CD4-positive, alpha-beta T cell treated with Interleukin-2 at 100 ng/mL for 4 hours (primary cell): ENCODE results near the gene MAMDC4.
"Not testable (repeated sequence)": the region's sequence is repeated elsewhere in the genome, so short reads cannot be mapped to it uniquely, and the experiment has no call there.

Source experiments
- DNase-seq: peaks from one replicate; pipeline ENCODE4 v3.0.0-alpha.2; 2020; ENCODE audit warnings: low spot score

Gene MAMDC4

DNA sequence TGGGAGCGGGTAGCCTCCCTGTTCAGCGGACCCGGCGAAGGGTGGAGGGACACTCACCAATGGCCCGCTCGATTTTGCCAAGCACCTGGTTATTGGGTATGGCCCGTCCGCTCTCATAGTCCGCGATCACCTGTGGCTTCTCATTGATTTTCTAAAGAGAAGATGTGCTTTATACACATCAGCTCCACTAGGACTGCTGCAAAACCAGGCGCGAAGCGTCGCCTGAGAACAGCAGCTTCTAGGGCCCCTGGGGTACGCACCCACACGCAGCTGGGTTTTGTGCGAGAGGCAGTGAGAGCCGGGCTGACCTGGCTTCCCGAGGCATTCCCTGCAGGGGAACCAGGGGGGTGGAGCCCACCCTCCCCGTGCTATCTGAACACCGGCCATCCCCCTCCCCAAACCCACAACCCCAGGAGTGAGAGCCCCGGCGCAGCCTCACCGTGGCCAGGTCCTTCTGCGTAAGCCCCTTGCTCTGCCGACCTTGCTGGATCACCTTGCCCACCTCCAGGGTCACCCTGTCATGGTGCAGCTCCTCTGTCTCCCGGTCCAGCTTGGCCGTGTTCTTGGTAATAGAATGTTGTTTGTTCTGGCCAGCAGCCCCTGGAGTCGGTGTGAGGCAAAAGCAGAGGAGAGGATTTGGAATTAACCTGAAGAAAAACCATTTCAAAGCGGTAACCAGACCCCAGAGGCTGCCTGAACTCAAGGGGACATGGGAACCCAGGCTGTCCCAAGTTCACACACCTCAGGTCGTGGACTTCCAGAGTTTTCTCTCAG is 10.9 kb downstream of the MAMDC4 start:
- DNase-seq: no peak

DNA sequence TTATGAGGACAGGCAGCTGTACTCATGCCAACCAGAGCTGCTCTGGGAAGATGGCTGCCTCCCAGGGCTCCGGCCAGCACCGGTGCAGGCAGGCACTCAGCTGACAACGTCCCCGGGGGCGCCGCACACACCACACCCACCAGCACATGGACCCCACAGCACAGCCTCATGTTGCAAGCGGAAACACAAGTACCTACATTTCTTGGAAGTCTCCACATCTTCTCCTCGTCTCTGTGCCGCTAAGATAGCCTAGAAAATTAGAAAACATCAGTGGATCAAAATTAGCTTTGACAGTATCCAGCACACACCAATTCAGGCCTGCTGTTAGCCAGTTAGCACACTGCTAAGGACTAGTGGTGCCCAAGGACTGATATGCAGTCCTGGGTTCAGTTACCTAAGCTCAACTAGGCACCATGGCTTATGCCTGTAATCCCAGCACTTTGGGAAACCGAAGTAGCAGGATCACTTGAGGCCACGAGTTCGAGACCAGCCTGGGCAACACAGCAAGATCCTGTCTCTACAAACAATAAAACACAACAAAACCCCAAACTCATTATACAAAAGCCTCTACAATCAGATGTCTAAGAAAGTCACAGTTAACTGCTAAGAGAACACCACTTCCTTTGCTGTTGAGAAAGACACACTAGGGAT is 11.6 kb downstream of the MAMDC4 start:
- no peak for DNase-seq

DNA sequence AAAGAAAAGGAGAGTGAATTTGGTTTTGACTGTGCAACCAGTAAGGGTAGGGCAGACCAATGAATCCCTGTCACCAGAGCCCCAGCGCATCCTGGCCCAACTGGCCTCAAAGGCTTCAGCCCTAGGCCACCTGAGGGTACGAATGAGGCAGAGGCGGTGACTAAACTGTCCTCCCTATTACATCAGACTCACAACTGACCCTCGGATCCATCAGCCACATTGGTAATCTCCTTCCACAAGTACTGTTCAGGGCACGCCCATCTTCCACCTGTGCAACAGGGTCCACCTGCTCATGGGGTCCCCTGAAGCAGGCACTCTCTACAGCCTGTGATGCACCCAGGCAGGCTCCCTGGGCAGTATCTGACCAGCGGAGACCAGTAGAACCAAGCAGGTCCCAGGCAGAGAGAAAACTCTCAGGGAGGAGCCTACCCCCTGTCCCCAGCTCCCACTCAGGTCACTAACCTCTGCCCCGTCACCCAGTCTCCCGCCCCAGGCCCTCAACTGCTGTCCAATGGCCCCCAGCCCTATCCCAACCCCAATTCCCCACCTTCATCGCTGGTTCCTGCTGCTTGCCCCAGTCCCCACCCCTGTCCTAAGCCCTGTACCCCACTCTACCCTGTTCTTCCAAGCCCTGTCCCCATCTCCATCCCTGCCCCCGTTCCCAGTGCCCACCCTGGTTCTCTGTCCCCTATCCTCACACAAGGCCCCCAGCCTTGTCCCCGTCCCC is 13.1 kb downstream of the MAMDC4 start:
- DNase-seq: no peak

DNA sequence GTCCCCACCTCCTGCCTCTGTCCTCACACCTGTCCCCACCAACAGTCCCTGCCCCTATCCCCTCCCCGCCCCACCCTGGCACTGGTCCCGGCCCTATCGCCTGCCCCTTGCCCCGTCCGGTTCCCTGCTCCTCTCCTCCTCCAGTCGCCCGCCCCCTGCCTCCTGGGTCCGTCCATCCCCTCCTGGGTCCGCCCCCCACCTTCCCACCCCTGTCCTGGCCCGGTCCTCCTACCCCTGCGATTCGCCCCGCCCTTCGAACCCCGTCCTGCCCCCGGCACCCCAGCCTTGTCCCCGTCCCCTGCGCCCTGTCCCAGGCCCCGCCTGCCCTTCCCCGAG is 13.6 kb downstream of the MAMDC4 start:
- DNase-seq: no peak

DNA sequence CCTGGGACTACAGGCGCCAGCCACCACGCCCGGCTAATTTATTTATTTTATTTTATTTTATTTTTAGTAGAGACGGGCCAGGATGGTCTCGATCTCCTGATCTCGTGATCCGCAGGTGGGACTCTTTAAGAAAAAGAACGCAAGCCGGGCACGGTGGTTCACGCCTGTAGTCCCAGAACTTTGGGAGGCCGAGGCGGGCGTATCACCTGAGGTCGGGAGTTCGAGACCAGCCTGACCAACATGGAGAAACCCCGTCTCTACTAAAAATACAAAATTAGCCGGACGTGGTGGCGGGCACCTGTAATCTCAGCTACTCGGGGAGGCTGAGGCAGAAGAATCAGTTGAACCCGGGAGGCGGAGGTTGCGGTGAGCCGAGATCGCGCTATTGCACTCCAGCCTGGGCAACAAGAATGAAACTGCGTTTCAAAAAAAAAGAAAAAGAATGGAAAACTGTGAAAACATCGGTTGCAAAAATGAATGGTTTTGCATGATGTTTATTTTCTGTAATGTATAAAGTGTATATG is 14.8 kb downstream of the MAMDC4 start:
- not testable (repeated sequence) for DNase-seq

DNA sequence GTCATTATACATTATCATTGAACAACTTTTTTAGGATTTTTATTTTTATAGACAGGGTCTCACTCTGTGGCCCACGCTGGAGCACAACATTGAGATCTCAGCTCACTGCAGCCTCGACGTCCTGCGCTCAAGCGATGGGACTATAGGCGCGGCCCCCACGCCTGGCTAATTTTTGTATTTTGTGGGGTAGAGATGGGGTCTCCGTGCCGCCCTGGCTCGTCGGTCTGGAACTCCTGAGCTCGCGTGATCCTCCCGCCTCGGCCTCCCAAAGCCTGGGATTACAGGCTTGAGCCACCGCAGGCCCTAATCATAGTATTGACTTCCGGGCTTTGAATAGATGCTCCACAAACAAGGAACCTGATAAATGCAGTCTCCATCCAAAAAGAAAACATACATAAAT is 15.3 kb downstream of the MAMDC4 start:
- no peak for DNase-seq

DNA sequence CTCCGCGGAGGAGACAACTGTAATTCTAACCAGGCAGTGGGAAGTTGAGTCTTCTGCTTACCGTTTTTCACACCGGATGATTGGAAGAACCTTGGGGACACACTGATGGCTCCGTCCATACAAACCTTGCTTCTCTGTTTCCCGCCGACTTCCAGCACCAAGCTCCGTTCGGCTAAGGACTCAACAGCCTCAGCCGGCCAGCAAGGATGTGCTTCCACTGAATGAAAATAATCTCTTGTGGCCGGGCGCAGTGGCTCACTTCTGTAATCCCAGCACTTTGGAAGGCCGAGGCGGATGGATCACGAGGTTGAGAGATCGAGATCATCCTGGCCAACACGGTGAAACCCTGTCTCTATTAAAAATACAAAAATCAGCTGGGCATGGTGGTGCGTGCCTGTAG is 15.8 kb downstream of the MAMDC4 start:
- no peak for DNase-seq

DNA sequence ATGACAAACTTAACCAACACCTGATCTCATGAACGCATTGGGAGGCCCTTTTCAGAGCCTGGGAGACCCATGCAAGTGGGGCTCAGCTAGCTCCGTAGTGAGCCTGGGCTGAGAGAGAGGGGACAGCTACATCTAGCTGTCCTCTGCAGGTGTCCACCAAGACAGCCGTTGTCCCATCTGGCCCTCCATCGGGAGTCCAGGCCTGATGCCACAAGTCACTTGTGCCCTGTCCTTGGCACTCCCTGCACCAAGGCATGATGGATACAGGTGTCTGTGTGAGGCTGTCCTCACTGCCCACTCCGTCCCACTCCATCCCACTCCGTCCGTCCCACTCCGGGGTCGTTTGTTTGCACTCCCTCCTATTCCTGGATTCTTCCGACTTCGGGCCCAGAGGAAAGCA is 16.5 kb downstream of the MAMDC4 start:
- DNase-seq: no peak

DNA sequence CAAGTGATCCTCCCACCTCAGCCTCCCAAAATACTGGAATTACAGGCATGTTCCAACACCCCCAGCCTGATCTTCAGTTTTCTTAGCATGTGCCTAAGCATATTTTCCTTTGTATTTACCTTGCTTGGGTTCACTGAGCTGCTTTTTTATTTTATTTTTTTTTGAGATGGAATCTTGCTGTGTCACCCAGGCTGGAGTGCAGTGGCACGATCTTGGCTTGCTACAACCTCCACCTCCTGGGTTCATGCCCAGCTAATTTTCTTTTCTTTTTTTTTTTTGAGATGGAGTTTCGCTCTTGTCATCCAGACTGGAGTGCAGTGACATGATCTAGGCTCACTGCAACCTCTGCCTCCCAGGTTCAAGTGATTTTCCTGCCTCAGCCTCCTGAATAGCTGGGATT is 17.5 kb downstream of the MAMDC4 start:
- not testable (repeated sequence) for DNase-seq

DNA sequence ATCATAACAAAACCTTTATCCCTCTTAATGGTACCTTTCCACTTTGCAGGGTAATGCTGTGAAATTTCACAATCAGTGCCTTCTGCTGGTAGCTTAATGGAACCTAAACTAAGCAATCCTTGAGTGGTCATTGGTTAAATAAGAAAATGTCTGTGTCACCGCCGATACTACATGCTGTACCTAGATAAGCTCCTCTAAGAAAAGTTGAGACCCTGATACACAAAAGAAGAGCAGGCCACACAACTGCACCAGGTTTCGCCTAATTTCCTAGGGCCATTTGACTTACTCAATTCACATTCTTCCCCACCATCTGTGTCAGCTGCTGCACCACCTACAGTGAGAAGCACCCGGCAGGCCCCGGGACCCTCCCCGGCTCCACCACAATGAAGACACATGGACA is 23.0 kb downstream of the MAMDC4 start:
- no peak for DNase-seq

DNA sequence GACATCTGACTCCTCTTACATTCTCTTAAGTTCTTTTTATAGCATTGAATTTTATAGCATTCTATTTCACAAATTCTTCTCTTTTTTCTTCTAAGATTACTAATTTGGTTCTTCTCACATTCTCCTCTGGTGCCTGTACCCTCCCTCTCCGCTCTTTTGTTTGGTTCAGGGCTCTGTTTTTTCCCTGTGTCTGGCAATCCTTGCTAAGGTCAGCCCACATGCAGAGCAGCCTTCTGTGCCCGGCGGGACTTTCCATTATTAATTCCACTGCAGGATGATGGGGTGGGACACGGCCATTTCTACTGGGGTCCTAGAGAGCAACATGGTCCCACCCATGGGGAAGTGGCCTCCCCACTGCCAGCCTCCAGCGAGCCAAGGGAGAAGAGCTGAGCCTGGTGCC is 24.3 kb downstream of the MAMDC4 start:
- DNase-seq: no peak

DNA sequence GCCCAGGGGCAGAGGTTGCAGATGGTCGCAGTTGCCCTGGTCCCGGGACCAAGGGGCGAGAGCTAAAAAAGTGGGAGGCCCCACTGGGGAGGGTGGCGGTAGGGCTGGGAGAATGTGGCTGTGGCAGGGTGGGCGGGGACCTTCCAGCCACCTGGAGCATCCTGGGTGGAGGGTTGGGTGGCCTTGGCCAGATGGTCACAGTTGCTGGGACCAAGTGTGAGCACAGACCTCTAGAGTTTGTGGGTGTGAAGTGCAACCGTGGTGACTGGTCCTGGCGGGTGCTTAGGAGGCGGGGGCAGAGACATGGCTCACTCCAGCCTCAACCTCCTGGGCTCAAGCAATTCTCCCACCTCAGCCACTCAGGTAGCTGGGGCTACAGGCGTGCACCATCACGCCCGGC is 28.5 kb downstream of the MAMDC4 start:
- DNase-seq: no peak

DNA sequence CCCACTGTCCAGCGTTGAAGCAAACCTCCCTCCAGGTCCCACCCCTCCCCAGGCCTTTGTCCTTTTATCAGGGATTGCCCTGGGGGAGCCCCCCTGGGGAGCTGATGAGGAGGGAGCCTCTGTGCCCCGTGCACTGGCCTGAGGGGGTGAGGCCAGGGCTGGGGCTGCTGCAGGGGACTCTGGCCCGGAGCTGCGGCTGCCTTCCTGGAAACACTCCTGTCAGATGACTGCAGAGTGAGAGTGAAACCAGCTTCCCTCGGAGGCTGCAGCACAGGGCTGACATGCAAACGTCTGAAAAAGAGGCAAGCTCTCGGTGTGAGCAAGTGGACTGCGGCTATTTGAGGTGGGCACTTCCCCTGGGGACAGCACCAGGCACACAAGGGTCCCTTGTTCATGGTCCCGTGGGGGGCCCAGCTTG is 29.6 kb downstream of the MAMDC4 start:
- peak; percentile 54 for DNase-seq

DNA sequence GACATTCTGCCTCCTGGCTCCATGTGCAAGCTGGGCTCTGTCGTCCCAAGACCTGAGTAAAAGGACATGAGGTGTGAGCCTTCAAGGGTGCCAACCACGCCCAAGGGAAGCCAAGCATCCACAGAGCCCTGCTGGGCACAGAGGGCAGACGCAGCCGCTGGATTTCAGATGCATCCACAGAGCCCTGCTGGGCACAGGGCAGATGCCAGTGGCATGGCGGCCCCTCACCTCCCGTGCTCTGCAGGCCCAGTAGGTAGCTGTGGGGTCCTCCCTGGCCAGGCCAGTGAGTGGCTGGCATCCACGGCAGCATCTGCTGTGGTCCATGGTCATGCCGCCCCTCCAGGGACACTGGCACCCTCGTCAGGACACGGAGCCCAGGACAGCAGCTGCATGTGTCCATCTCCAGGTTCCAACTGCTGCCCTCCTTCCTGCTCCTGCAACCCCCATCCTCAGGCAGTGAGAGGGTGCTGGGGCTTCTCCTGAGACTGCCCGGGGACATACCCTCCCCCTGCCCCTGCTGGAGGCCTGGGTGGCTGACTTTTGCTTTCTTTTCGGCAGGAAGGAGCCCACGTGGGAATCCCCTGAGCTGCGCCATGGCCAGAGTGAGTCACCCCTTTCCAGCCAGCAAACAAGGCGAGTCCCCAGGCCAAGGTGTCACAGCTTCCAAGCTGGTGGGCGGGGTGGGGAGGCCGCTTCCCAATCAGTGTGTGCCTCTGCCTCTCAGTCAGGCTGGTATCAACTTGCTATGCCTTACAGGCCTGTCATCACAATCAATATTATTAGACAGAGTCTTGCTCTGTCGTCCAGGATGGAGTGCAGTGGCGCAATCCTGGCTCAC is 30.2 kb downstream of the MAMDC4 start:
- peak; percentile 93 for DNase-seq

DNA sequence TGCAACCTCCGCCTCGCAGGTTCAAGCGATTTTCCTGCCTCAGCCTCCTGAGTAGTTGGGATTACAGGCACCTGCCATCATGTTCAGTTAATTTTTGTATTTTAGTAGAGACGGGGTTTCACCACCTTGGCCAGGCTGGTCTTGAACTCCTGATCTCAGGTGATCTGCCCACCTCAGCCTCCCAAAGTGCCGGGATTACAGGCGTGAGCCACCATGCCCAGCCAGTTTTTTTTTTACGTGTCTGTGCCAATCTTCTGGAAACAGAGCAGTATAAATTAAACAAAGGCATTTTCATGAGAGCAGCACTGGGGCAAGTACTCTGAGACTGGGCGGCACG is 30.8 kb downstream of the MAMDC4 start:
- DNase-seq: not testable (repeated sequence)

DNA sequence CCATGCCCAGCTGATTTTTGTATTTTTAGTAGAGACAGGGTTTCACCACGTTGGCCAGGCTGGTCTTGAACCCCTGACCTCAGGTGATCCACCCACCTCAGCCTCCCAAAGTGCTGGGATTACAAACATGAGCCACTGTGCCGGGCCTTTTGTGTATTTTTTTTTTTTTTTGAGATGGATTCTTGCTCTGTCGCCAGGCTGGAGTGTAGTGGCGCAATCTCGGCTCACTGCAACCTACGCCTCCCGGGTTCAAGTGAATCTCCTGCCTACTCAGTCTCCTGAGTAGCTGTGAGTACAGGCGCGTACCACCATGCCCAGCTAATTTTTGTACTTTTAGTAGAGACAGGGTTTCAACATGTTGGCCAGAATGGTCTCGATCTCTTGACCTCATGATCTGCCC is 31.5 kb downstream of the MAMDC4 start:
- DNase-seq: not testable (repeated sequence)

DNA sequence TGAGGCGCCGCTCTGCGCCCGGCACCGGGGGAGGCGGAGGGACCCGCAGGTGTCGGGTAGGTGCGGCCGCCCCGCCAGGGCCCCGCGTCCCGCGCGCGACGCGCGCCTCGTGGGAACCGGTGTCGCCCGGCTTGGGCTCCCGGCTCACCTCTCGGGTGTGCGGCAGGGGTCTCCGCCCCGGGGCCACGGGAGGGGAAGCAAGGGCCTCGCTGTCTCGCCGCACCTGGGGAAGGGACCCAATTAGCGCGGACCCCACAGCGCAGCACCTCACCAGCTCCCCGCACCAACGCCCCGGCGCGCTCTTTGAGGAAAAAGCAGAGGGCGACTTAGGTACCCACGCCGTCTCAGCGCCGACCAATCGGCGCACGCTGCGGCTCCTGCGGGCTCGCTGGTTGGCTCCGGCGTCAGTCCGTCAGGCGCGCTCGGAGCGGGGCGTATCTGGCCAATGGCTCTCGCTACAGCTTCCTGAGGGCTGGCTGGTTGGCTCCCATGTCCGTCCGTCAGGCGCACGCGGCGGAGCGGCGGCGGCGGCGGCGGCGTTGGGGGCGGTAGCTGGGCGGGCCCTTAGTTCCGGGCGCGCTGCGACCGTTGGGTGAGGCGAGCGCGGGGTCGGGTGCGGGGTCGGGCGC is 33.9 kb downstream of the MAMDC4 start, which contains the start of gene TRAF2:
TRAF2 (plus strand) TSS at position 567 of the 629 bp plus-strand sequence. CDS start 12,225 bp downstream, outside the sequence.
- DNase-seq: peak; percentile 99

DNA sequence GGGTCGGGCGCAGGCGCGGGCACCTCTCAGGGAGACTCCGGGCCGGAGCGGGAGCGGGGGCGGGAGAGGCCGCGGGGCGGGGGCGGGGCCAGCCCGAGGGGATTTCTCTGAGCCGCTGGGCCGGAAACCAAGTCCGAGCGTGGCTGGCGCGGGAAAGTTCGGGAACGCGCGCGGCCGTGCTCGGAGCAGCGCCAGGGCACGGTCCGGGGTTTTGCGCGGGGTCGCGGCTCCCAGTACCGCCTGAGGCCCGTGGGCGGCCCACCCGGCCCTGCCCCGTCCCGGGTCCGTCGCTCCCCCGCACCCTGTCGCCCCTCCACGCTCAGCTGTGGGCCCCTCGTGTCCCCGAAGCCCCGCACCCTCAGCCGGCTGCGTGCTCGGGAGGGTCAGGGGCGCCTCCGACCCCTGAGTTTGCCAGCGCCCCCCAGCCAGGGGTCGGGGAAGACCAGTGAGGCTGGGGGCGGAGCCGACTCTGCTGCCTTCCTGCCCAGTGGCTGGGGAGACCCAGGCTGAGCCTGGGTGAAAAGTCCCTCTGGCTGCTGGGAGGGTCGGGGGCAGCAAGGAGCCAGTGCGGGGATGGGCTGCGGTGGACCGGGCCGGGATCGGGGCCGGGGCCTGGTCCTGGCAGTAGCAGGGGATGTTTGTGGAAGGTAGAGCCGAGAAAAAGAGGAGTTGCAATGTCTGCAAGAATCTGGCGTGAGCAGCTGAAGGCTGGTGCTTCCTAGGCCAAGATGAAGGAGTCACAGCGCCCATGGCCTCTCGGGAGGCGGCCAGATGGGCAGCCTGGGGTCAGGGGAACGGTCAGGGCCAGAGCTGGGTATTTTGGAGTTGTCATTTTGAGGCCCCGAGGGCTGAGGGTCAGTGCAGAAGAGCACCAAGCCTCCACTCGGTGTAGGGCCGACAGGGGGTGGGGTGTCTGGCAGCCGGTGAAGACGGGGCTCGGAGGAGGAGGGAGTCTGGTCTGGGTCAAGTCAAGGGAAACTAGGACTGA is 34.8 kb downstream of the MAMDC4 start:
- DNase-seq: peak; percentile 5

DNA sequence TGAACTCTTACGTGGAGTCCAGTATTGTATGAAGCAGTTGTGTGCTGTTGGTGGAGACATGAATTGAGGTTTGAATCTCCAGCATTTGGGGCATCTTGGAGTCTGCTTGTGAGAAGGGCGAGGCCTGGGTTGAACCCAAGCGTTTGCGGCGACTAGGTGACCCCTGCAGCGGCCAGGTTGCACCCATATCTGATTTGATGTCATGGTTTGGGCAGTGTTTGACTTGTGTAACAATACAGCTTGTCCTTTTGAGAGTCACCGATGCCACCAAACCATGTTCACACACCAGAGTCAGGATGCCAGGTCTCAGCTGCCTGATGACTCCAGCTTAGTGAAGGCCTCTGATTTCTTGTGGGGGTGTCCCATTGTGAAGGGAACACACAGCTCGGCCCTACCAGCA is 36.3 kb downstream of the MAMDC4 start:
- no peak for DNase-seq

DNA sequence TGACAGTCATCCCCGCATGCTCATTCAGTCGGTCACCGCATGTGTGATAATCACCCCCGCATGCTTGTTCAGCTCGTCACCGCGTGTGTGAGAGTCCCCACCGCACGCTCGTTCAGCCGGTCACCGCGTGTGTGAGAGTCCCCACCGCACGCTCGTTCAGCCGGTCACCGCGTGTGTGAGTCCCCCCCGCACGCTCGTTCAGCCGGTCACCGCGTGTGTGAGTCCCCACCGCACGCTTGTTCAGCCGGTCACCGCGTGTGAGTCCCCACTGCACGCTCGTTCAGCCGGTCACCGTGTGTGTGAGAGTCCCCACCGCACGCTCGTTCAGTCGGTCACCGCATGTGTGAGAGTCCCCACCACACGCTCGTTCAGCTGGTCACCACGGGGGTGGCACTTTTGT is 37.7 kb downstream of the MAMDC4 start:
- DNase-seq: no peak
